Brain microvascular endothelial cell (primary cell): Measurements from ENCODE around the gene MANEA.

Source experiments
- DNase-seq: peaks from one replicate; pipeline ENCODE4 v3.0.0-alpha.2; 2020
- H3K27ac ChIP-seq: fragments of 250-450 bp; sonication (Bioruptor Pico); 2 replicates; pipeline ENCODE4 v1.5.1; 2020; ENCODE audit warnings: mild to moderate bottlenecking, moderate library complexity
- H3K27me3 ChIP-seq: fragments of 250-450 bp; sonication (Bioruptor Pico); replicated peaks from 2 replicates; pipeline ENCODE4 v1.5.1; 2020; ENCODE audit warnings: mild to moderate bottlenecking
- H3K36me3 ChIP-seq: fragments of 250-450 bp; sonication (Bioruptor Pico); replicated peaks from 2 replicates; pipeline ENCODE4 v1.5.1; 2020; ENCODE audit warnings: mild to moderate bottlenecking
- H3K4me3 ChIP-seq: 2 replicates; pipeline ENCODE4 v1.5.1; 2011; ENCODE audit warnings: low read depth, mild to moderate bottlenecking, control low read depth, low read length, moderate library complexity
- in situ Hi-C: cut with HindIII; loops from 2 replicates; pipeline ENCODE4 v1.10.0; 2017; ENCODE audit warnings: low sequenced_read_pairs, low pct_ligation_motif_present
- TF ChIP-seq, protein P1 (sequence below): IDR thresholded peaks from 2 replicates; pipeline ENCODE4 v1.5.1; 2011; ENCODE audit warnings: low read depth, mild to moderate bottlenecking, moderate library complexity, low read length, control low read depth, inconsistent platforms; ENCODE audit errors: missing control alignments

MANEA gene

GRCh38 chr6:95629551-95629950, 52.2 kb downstream of the MANEA start:
- Histone ChIP-seq H3K27me3 (no peaks in the 10 kb centered on the region), H3K27ac (no peak overlapping the region), H3K4me3 (no peak overlapping the region), H3K36me3 (no peaks in the 10 kb centered on the region)
- in situ Hi-C loops: no loop called here
- TF ChIP-seq, protein P1, sequence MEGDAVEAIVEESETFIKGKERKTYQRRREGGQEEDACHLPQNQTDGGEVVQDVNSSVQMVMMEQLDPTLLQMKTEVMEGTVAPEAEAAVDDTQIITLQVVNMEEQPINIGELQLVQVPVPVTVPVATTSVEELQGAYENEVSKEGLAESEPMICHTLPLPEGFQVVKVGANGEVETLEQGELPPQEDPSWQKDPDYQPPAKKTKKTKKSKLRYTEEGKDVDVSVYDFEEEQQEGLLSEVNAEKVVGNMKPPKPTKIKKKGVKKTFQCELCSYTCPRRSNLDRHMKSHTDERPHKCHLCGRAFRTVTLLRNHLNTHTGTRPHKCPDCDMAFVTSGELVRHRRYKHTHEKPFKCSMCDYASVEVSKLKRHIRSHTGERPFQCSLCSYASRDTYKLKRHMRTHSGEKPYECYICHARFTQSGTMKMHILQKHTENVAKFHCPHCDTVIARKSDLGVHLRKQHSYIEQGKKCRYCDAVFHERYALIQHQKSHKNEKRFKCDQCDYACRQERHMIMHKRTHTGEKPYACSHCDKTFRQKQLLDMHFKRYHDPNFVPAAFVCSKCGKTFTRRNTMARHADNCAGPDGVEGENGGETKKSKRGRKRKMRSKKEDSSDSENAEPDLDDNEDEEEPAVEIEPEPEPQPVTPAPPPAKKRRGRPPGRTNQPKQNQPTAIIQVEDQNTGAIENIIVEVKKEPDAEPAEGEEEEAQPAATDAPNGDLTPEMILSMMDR: no peak
- DNase-seq: no peak

- no peak overlapping the region for H3K4me3 ChIP-seq
- in situ Hi-C loops: no loop called here
- TF ChIP-seq, protein P1: no peak
- DNase-seq: no peak
- no peak overlapping the region for H3K27ac ChIP-seq
- no peaks in the 10 kb centered on the region for H3K27me3 ChIP-seq
- no peaks in the 10 kb centered on the region for H3K36me3 ChIP-seq
These were observed 59.5 kb downstream of the MANEA start for GRCh38 chr6:95636552-95637431.

DNA sequence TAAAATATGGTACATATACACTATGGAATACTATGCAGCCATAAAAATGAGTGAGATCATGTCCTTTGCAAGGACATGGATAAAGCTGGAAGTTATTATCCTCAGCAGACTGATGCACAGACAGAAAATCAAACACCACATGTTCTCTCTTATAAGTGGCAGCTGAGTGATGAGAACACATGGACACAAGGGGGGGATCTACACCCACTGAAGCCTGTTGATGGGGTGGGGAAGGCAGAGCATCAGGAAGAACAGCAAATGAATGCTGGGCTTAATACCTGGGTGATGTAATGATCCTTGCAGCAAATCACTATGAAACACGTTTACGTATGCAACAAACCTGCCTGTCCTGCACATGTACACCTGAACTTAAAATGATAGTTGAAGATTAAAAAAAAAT, 71.3 kb downstream of the MANEA start:
- Histone ChIP-seq H3K4me3 (no peak overlapping the region), H3K36me3 (no peaks in the 10 kb centered on the region), H3K27ac (no peak overlapping the region), H3K27me3 (no peaks in the 10 kb centered on the region)
- TF ChIP-seq, protein P1: no peak
- in situ Hi-C loops: no loop called here
- DNase-seq: no peak

GRCh38 chr6:95649451-95649850, 72.1 kb downstream of the MANEA start:
- Histone ChIP-seq H3K27ac (no peak overlapping the region), H3K27me3 (no peaks in the 10 kb centered on the region), H3K4me3 (no peak overlapping the region), H3K36me3 (no peaks in the 10 kb centered on the region)
- DNase-seq: no peak
- TF ChIP-seq, protein P1: no peak
- in situ Hi-C loops: no loop called here

DNA sequence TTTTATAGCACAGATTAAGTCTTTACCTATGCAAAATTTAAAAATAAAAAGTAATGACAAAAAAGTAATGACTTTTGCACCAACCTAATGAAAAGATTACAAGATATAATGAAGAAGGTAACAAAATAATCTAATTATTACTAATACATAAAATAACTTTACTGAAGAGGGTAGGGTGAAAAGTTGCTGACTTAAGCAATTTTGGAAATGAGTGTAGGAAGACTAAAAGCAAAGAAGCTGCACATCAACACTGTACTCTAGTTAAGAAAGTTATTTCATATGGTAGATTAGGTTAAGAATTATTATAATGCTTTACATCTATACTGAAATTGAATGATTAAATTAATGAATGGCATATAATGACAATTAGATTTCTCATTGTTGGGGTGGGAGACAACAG, 76.8 kb downstream of the MANEA start:
- H3K27me3 ChIP-seq: no peaks in the 10 kb centered on the region
- in situ Hi-C loops: no loop called here
- no peak overlapping the region for H3K4me3 ChIP-seq
- TF ChIP-seq, protein P1: no peak
- DNase-seq: no peak
- H3K36me3 ChIP-seq: no peaks in the 10 kb centered on the region
- H3K27ac ChIP-seq: no peak overlapping the region
